GM12878 (cell line): ENCODE data around the gene LRP2BP. TPM values are rescaled to one million over a fixed set of nuclear protein-coding genes. Genes with fewer than 3 reads are reported as not detected.
A peak's percentile ranks its signal among the peaks of the same experiment; 100 is the strongest.

Experiments used
- ATAC-seq: fragments of 200-7000 bp; cut with Tn5 transposase; 3 replicates; pipeline ENCODE4 v1.9.1; 2020; ENCODE audit warnings: mild to moderate bottlenecking, moderate library complexity
- BruUV-seq: library from RNA; stranded (reverse); fragments of 400-500 nt; replicated peaks from 2 replicates; lab custom pipeline; 2021; lab: Mats Ljungman, UMichigan
- CTCF ChIA-PET: fragments of 300-600 bp; sonication (Branson Sonifier 250); formaldehyde crosslinking; extraction: SDS; loops from one replicate; lab custom pipeline; 2021; ENCODE audit warnings: inconsistent platforms; lab: Yijun Ruan, JAX
- POLR2A ChIA-PET: fragments of 350-600 bp; formaldehyde crosslinking; extraction: SDS; loops from one replicate; lab custom pipeline; 2021; ENCODE audit warnings: inconsistent platforms; lab: Charles Lee
- RAD21 ChIA-PET: fragments of 300-600 bp; sonication (Branson Sonifier 250); formaldehyde crosslinking; loops from one replicate; lab custom pipeline; 2023; ENCODE audit warnings: antibody characterized with exemption; ENCODE audit not compliant: unreplicated experiment; lab: Charles Lee
- SMC1A ChIA-PET: fragments of 300-600 bp; sonication (Branson Sonifier 250); formaldehyde crosslinking; loops from one replicate; lab custom pipeline; 2023; ENCODE audit not compliant: unreplicated experiment, uncharacterized antibody; lab: Charles Lee
- DNase-seq: peaks from one replicate; pipeline ENCODE4 v3.0.0-alpha.2; 2011; ENCODE audit warnings: low read depth, low spot score
- FAIRE-seq: peaks from 3 replicates; lab custom pipeline; 2011; peaks lifted over from hg19 to GRCh38; lab: Jason Lieb, UNC
- H2AFZ ChIP-seq: 2 replicates; pipeline ENCODE4 v1.6.0; 2011; ENCODE audit warnings: low read depth, low read length, control low read depth; ENCODE audit not compliant: control insufficient read depth
- H3K27ac ChIP-seq: 2 replicates; pipeline ENCODE4 v1.5.1; 2011; ENCODE audit warnings: control low read depth; ENCODE audit not compliant: control insufficient read depth, insufficient read depth
- H3K27me3 ChIP-seq, 2 experiments: replicated peaks in 1 of 2; 2 replicates each; pipeline versions ENCODE4 v1.6.0 to v1.6.1; 2011; ENCODE audit warnings: low read length in 1 of 2; ENCODE audit not compliant: control insufficient read depth in 2 of 2, insufficient read depth in 2 of 2
- H3K36me3 ChIP-seq, 2 experiments: 2 replicates each; pipeline ENCODE4 v1.5.1; 2011; ENCODE audit warnings: low read length in 1 of 2; ENCODE audit not compliant: control insufficient read depth in 2 of 2, insufficient read depth in 2 of 2
- H3K4me1 ChIP-seq: 2 replicates; pipeline ENCODE4 v1.6.1; 2011; ENCODE audit warnings: mild to moderate bottlenecking, low read length, moderate library complexity, mixed read lengths; ENCODE audit not compliant: control insufficient read depth, insufficient read depth
- H3K4me2 ChIP-seq: 2 replicates; pipeline ENCODE4 v1.6.0; 2011; ENCODE audit warnings: control low read depth; ENCODE audit not compliant: control insufficient read depth, insufficient read depth
- H3K4me3 ChIP-seq: fragments of 200-600 bp; sonication (generic); 2 replicates; pipeline ENCODE4 v1.5.1; 2016
- H3K79me2 ChIP-seq: 2 replicates; pipeline ENCODE4 v1.6.0; 2011; ENCODE audit warnings: low read length; ENCODE audit not compliant: control insufficient read depth, insufficient read depth
- H3K9ac ChIP-seq: 2 replicates; pipeline ENCODE4 v1.8.0; 2011; ENCODE audit warnings: low read length, control low read depth, mixed read lengths; ENCODE audit not compliant: control insufficient read depth, insufficient read depth
- H3K9me3 ChIP-seq: replicated peaks from 3 replicates; pipeline ENCODE4 v1.5.1; 2011; ENCODE audit warnings: mild to moderate bottlenecking, low read length; ENCODE audit not compliant: control insufficient read depth, insufficient read depth
- H4K20me1 ChIP-seq: 2 replicates; pipeline ENCODE4 v1.6.0; 2011; ENCODE audit not compliant: control insufficient read depth, insufficient read depth
- CBX5 ChIP-seq: sonication (generic); IDR thresholded peaks from 2 replicates; pipeline ENCODE4 v1.6.1; 2016; ENCODE audit warnings: low read depth, moderate library complexity, mild to moderate bottlenecking, inconsistent platforms
- EGR1 ChIP-seq, 2 experiments: IDR thresholded peaks; 1 replicate in 1 of 2; 2 replicates in 1 of 2; pipeline ENCODE4 v1.6.1; 2011 to 2012; ENCODE audit warnings: low read depth in 2 of 2, low read length in 2 of 2, borderline replicate concordance in 1 of 2, mild to moderate bottlenecking in 1 of 2, moderate library complexity in 1 of 2
- MXI1 ChIP-seq: fragments of 150-350 bp; IDR thresholded peaks from 2 replicates; pipeline ENCODE4 v1.6.1; 2011; ENCODE audit warnings: low read depth, mild to moderate bottlenecking, inconsistent platforms, low read length, improper control_type of control experiment
- NFYB ChIP-seq: IDR thresholded peaks from 2 replicates; pipeline ENCODE4 v1.6.1; 2011; ENCODE audit warnings: low read depth, mild to moderate bottlenecking, low read length, improper control_type of control experiment, moderate library complexity; ENCODE audit not compliant: insufficient read depth
- PML ChIP-seq: IDR thresholded peaks from 2 replicates; pipeline ENCODE4 v1.6.1; 2012; ENCODE audit warnings: low read length, inconsistent platforms
- POLR2A ChIP-seq: IDR thresholded peaks from 2 replicates; pipeline ENCODE4 v1.6.1; 2011; ENCODE audit warnings: low read depth, mild to moderate bottlenecking, low read length
- RAD51 ChIP-seq: fragments of 450-650 bp; IDR thresholded peaks from 2 replicates; pipeline ENCODE4 v1.6.1; 2016; ENCODE audit warnings: moderate library complexity, mild to moderate bottlenecking, inconsistent platforms
- RUNX3 ChIP-seq: IDR thresholded peaks from 2 replicates; pipeline ENCODE4 v1.6.1; 2012; ENCODE audit warnings: low read length, inconsistent platforms
- SIN3A ChIP-seq: IDR thresholded peaks from 2 replicates; pipeline ENCODE4 v1.6.1; 2012; ENCODE audit warnings: low read depth, low read length, improper control_type of control experiment
- SMC3 ChIP-seq: IDR thresholded peaks from 2 replicates; pipeline ENCODE4 v1.6.1; 2011; ENCODE audit warnings: low read length, improper control_type of control experiment, borderline replicate concordance
- TARDBP ChIP-seq: IDR thresholded peaks from 2 replicates; pipeline ENCODE4 v1.6.1; 2016; ENCODE audit warnings: borderline replicate concordance
- WGBS: methylation state at CpG from one replicate; pipeline ENCODE4 v1.1.6; 2016; ENCODE audit warnings: low lambda C conversion rate; ENCODE audit not compliant: insufficient replicate concordance, insufficient coverage; ENCODE audit errors: missing lambda C conversion rate; 5-methylcytosine and 5-hydroxymethylcytosine counted together
- in situ Hi-C: fragments of 300-500 bp; cut with MboI; formaldehyde crosslinking; loops from 9 replicates; pipeline ENCODE4 v1.14.3; 2018; ENCODE audit warnings: mixed read lengths
- intact Hi-C: fragments of 100-400 bp; cut with micrococcal nuclease; formaldehyde crosslinking; loops from one replicate; pipeline ENCODE4 v1.14.2; 2022; ENCODE audit not compliant: unreplicated experiment
- polyA plus RNA-seq, 11 experiments: library from polyadenylated mRNA; depleted of rRNA in 4 of 11; unstranded in 6 of 11; stranded (reverse) in 5 of 11; fragments of >200 nt; fragmentation: Nextera tagmentation in 4 of 11; fragmentation: Illumina TruSeq in 1 of 11; extraction: Ambion mirVana in 4 of 11; extraction: Trizol in 1 of 11; gene quantifications; 1 replicate in 1 of 11; 2 replicates in 10 of 11; pipeline versions ENCODE4 v1.2.1 to v1.2.3, GENCODE V29; 2011 to 2016; ENCODE audit warnings: inconsistent platforms in 2 of 11, missing spikeins in 2 of 11, low read depth in 1 of 11
- total RNA-seq, 4 experiments: library from RNA; depleted of rRNA in 3 of 4; stranded (reverse); fragments of >200 nt in 3 of 4; fragmentation: Illumina TruSeq in 1 of 4; extraction: Trizol in 1 of 4; gene quantifications; 2 replicates each; pipeline versions ENCODE4 v1.2.1 to v1.2.3, GENCODE V29; 2013 to 2021
- TF ChIP-seq, protein P1 (sequence below): fragments of 450-650 bp; IDR thresholded peaks from 2 replicates; pipeline ENCODE4 v1.6.1; 2016; ENCODE audit warnings: mild to moderate bottlenecking
- TF ChIP-seq, protein P2 (sequence below), 3 experiments: IDR thresholded peaks in 2 of 3; conservative IDR thresholded peaks in 1 of 3; 2 replicates each; pipeline ENCODE4 v1.5.1; 2011; ENCODE audit warnings: low read depth in 3 of 3, low read length in 3 of 3, mild to moderate bottlenecking in 3 of 3, control low read depth in 2 of 3, moderate library complexity in 2 of 3, inconsistent platforms in 1 of 3, mixed read lengths in 1 of 3; ENCODE audit not compliant: control insufficient read depth in 2 of 3, insufficient read depth in 1 of 3; ENCODE audit errors: extremely low read depth in 1 of 3
- TF ChIP-seq, protein P3 (sequence below): IDR thresholded peaks from 2 replicates; pipeline ENCODE4 v1.6.1; 2011; ENCODE audit warnings: mild to moderate bottlenecking, low read depth, low read length, moderate library complexity; ENCODE audit not compliant: insufficient replicate concordance
- TF ChIP-seq, protein P4 (sequence below): fragments of 450-650 bp; IDR thresholded peaks from 2 replicates; pipeline ENCODE4 v1.6.1; 2017; ENCODE audit warnings: borderline replicate concordance

LRP2BP gene
- total and polyA plus RNA-seq, 10 of the 15 experiments (the other 5 are each of a cell fraction or from before 2014, with no cell fraction given) = 0.27 to 5.2 (median 1.0) TPM

GRCh38 chr4:185339941-185340340 lies 55.8 kb downstream of the LRP2BP start (continued):
- TF ChIP-seq, protein P1, sequence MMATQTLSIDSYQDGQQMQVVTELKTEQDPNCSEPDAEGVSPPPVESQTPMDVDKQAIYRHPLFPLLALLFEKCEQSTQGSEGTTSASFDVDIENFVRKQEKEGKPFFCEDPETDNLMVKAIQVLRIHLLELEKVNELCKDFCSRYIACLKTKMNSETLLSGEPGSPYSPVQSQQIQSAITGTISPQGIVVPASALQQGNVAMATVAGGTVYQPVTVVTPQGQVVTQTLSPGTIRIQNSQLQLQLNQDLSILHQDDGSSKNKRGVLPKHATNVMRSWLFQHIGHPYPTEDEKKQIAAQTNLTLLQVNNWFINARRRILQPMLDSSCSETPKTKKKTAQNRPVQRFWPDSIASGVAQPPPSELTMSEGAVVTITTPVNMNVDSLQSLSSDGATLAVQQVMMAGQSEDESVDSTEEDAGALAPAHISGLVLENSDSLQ = peak; percentile 83
- TF ChIP-seq NFYB (no peak), RUNX3 (peak; percentile 78)
- TF ChIP-seq, protein P2, sequence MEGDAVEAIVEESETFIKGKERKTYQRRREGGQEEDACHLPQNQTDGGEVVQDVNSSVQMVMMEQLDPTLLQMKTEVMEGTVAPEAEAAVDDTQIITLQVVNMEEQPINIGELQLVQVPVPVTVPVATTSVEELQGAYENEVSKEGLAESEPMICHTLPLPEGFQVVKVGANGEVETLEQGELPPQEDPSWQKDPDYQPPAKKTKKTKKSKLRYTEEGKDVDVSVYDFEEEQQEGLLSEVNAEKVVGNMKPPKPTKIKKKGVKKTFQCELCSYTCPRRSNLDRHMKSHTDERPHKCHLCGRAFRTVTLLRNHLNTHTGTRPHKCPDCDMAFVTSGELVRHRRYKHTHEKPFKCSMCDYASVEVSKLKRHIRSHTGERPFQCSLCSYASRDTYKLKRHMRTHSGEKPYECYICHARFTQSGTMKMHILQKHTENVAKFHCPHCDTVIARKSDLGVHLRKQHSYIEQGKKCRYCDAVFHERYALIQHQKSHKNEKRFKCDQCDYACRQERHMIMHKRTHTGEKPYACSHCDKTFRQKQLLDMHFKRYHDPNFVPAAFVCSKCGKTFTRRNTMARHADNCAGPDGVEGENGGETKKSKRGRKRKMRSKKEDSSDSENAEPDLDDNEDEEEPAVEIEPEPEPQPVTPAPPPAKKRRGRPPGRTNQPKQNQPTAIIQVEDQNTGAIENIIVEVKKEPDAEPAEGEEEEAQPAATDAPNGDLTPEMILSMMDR (IDR thresholded peaks at IDR 0.05 in 2 of 3, conservative IDR thresholded peaks at IDR 0.05 in 1 of 3; ENCODE audit: control insufficient read depth in 2 of 3, extremely low read depth in 1 of 3, insufficient read depth in 1 of 3, low read depth in 3 of 3, low read length in 3 of 3) = no peak
- TF ChIP-seq, protein P3, sequence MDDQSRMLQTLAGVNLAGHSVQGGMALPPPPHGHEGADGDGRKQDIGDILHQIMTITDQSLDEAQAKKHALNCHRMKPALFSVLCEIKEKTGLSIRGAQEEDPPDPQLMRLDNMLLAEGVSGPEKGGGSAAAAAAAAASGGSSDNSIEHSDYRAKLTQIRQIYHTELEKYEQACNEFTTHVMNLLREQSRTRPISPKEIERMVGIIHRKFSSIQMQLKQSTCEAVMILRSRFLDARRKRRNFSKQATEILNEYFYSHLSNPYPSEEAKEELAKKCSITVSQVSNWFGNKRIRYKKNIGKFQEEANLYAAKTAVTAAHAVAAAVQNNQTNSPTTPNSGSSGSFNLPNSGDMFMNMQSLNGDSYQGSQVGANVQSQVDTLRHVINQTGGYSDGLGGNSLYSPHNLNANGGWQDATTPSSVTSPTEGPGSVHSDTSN = peak; percentile 25
- TF ChIP-seq, all 136 proteins: peak for 7

DNA sequence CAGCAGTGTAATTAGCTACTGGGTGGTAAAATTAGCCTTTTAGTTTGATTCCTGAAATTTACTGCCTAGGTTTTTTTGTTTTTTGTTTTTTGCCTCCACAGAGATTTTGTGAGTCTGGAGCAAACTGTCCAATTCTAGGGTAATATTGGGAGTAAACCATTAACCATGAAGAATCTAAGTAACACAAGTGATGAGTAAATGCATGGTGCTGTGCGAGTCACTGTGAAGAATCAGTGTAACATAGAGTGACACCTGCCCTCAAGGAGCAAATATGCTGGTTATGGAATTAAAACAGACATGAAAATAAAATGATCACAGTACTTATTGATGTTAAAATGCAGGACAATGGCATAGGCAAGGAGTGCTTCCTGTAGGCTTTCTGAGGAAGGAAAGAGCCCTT lies 60.1 kb downstream of the LRP2BP start:
- FAIRE-seq (no peak), DNase-seq (no peak), ATAC-seq (no peak)
- ChIA-PET CTCF (interaction anchor here (0.7 to 1.2 kb wide), 2 partner anchors 26 to 131 kb away, joined by 3 to 5 read pairs; no protein-coding TSS in a partner anchor), RAD21 (no interaction called here), SMC1A (interaction anchor here (0.9 to 10.4 kb wide), 4 partner anchors 10 to 60 kb away, joined by 3 to 132 read pairs (median 5); partner anchors contain the start of gene LRP2BP), POLR2A (interaction anchor here (0.6 to 1.1 kb wide), 3 partner anchors 24 to 63 kb away, joined by 3 read pairs; no protein-coding TSS in a partner anchor)
- intact Hi-C loops (no loop called here), in situ Hi-C loops (no loop called here)
- Histone ChIP-seq H3K4me3 (no peak overlapping the region), H2AFZ (no peak overlapping the region), H3K36me3 (peaks cover 2 to 20% of the 10 kb centered on the region in 2 experiments), H3K79me2 (peaks cover 19% of the 10 kb centered on the region), H4K20me1 (no peaks in the 10 kb centered on the region), H3K27me3 (no peaks in the 10 kb centered on the region), H3K4me2 (no peak overlapping the region), H3K9ac (no peak overlapping the region), H3K4me1 (peaks cover 54% of the 10 kb centered on the region), H3K9me3 (peaks cover 3% of the 10 kb centered on the region), H3K27ac (no peak overlapping the region)
- 95% methylated on average over 1 of the region's 1 CpG for WGBS
- no TSS peak for BruUV-seq
- TF ChIP-seq TARDBP = no peak
- TF ChIP-seq, protein P4, sequence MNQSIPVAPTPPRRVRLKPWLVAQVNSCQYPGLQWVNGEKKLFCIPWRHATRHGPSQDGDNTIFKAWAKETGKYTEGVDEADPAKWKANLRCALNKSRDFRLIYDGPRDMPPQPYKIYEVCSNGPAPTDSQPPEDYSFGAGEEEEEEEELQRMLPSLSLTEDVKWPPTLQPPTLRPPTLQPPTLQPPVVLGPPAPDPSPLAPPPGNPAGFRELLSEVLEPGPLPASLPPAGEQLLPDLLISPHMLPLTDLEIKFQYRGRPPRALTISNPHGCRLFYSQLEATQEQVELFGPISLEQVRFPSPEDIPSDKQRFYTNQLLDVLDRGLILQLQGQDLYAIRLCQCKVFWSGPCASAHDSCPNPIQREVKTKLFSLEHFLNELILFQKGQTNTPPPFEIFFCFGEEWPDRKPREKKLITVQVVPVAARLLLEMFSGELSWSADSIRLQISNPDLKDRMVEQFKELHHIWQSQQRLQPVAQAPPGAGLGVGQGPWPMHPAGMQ = no peak
- TF ChIP-seq RAD51 = no peak
- no peak for TF ChIP-seq SIN3A
- TF ChIP-seq EGR1 (IDR thresholded peaks at IDR 0.05; ENCODE audit: borderline replicate concordance in 1 of 2, low read depth in 2 of 2, low read length in 2 of 2) = no peak
- no peak for TF ChIP-seq MXI1
- no peak for TF ChIP-seq SMC3
- no peak for TF ChIP-seq POLR2A
- TF ChIP-seq CBX5 = no peak
- no peak for TF ChIP-seq PML
